ENCODE data around the gene ANO1. TPM values are rescaled to one million over a fixed set of nuclear protein-coding genes. Genes with fewer than 3 reads are reported as not detected.

ANO1 gene
- total and polyA plus RNA-seq, 2 of the 8 experiments (the other 6 are each of a cell fraction or from before 2014, with no cell fraction given): 4.7 to 5.0 TPM

- Histone ChIP-seq H3K14ac (ENCODE audit: insufficient read length) (no peak overlapping the region), H4K5ac (ENCODE audit: insufficient read length, low read depth, low read length) (no peak overlapping the region), H3K56ac (replicated peaks; ENCODE audit: insufficient read length, low read depth, low read length) (no peak overlapping the region), H3K4ac (replicated peaks; ENCODE audit: insufficient read length, low read depth, low read length) (no peak overlapping the region), H3K27ac (ENCODE audit: low read depth, low read length) (no peak overlapping the region), H3K79me2 (ENCODE audit: control insufficient read depth in 1 of 2, insufficient read depth in 2 of 2, low read length in 2 of 2) (no peaks in the 10 kb centered on the region), H3K4me2 (ENCODE audit: insufficient read depth in 1 of 2, low read depth in 2 of 2, low read length in 2 of 2) (no peak overlapping the region), H2AK5ac (ENCODE audit: low read depth, low read length) (no peak overlapping the region), H2BK12ac (ENCODE audit: low read depth, low read length) (no peak overlapping the region), H3K9me3 (ENCODE audit: insufficient read depth in 2 of 2, low read depth in 1 of 2, low read length in 1 of 2) (peaks cover 0 to 5% of the 10 kb centered on the region in 2 experiments; a peak in 1 of 4 replicates), H3K23me2 (ENCODE audit: low read depth, low read length) (peaks cover 13% of the 10 kb centered on the region; the same call in 1 of the 2 replicates), H3K27me3 (replicated peaks in 1 of 4; ENCODE audit: control insufficient read depth in 3 of 4, extremely low read depth in 1 of 4, insufficient read depth in 3 of 4, low read length in 3 of 4) (peaks cover 0 to 2% (median 0%) of the 10 kb centered on the region in 4 experiments; a peak in 2 of 7 replicates), H2BK15ac (ENCODE audit: low read length) (no peak overlapping the region), H4K91ac (replicated peaks; ENCODE audit: insufficient read length, low read length) (no peak overlapping the region), H2BK20ac (ENCODE audit: low read length) (no peak overlapping the region), H3K18ac (ENCODE audit: extremely low read depth, low read length) (no peak overlapping the region), H3K9ac (replicated peaks in 1 of 4; ENCODE audit: extremely low read depth in 1 of 4, low read depth in 3 of 4, low read length in 3 of 4) (no peak overlapping the region), H3K79me1 (ENCODE audit: low read depth, low read length) (no peaks in the 10 kb centered on the region), H3K23ac (ENCODE audit: insufficient read length) (no peak overlapping the region), H3K4me3 (ENCODE audit: extremely low read depth in 1 of 4, insufficient read depth in 2 of 4, low read depth in 3 of 4, low read length in 4 of 4) (no peak overlapping the region), H4K8ac (ENCODE audit: extremely low read depth, insufficient read depth, low read length) (no peak overlapping the region), H3K4me1 (replicated peaks in 1 of 4; ENCODE audit: control insufficient read depth in 3 of 4, insufficient read depth in 4 of 4, low read length in 3 of 4) (peaks cover 0 to 5% (median 2%) of the 10 kb centered on the region in 4 experiments; a peak in 2 of 7 replicates), H3K36me3 (ENCODE audit: control insufficient read depth in 2 of 4, insufficient read depth in 4 of 4, low read length in 3 of 4) (no peaks in the 10 kb centered on the region; a peak in 1 of 8 replicates), H4K20me1 (replicated peaks in 1 of 2; ENCODE audit: control insufficient read depth in 1 of 2, insufficient read depth in 2 of 2, low read length in 2 of 2) (peaks cover 0 to 8% of the 10 kb centered on the region in 2 experiments), H2BK5ac (ENCODE audit: low read depth, low read length) (no peak overlapping the region), H2AFZ (ENCODE audit: low read length) (peak overlapping the region; percentile 38; the same call in 1 of the 2 replicates), H2BK120ac (replicated peaks; ENCODE audit: low read depth, low read length) (no peak overlapping the region)
- ChIA-PET CTCF (ENCODE audit: partially characterized antibody) (interaction anchor here (0.8 to 5.1 kb wide), 12 partner anchors 8 to 167 kb away, joined by 3 to 37 read pairs (median 3); no protein-coding TSS in a partner anchor), POLR2A (ENCODE audit: partially characterized antibody) (no interaction called here)
- TF ChIP-seq SP4 (IDR thresholded peaks at IDR 0.05; ENCODE audit: low read length): no peak
- TF ChIP-seq HDAC2 (IDR thresholded peaks at IDR 0.05; ENCODE audit: borderline replicate concordance in 1 of 2, low read depth in 2 of 2, low read length in 2 of 2): no peak
- TF ChIP-seq GTF2F1 (IDR thresholded peaks at IDR 0.05; ENCODE audit: borderline replicate concordance, low read depth, low read length): no peak
- no peak for TF ChIP-seq POLR2AphosphoS5 (IDR thresholded peaks at IDR 0.05; ENCODE audit: low read depth, low read length)
- no peak for TF ChIP-seq CTBP2 (IDR thresholded peaks at IDR 0.05; ENCODE audit: borderline replicate concordance, insufficient read depth, insufficient read length, low read length)
- no peak for TF ChIP-seq NANOG (IDR thresholded peaks at IDR 0.05; ENCODE audit: insufficient read depth, low read depth, low read length, poor library complexity, severe bottlenecking)
- TF ChIP-seq MAX (IDR thresholded peaks at IDR 0.05): no peak
- no peak for TF ChIP-seq GABPA (IDR thresholded peaks at IDR 0.05; ENCODE audit: borderline replicate concordance, insufficient read depth, low read length)
- TF ChIP-seq TCF12 (IDR thresholded peaks at IDR 0.05; ENCODE audit: low read depth, low read length): no peak
- TF ChIP-seq TEAD4 (IDR thresholded peaks at IDR 0.05; ENCODE audit: low read depth, low read length): no peak
- TF ChIP-seq HDAC6 (IDR thresholded peaks at IDR 0.05; ENCODE audit: low read depth, low read length): no peak
- TF ChIP-seq SP1 (IDR thresholded peaks at IDR 0.05; ENCODE audit: low read depth, low read length): no peak
- WGBS, 2 experiments (ENCODE audit: extremely low coverage in 1 of 2, insufficient coverage in 1 of 2, insufficient read length in 1 of 2, insufficient replicate concordance in 2 of 2, low coverage in 1 of 2, low lambda C conversion rate in 2 of 2, missing lambda C conversion rate in 1 of 2): 91% methylated on average over 9 of the region's 9 CpGs; no CpG with 5 or more reads in 1 of the 2 experiments
- FAIRE-seq: no peak
- DNase-seq (ENCODE audit: low read depth in 1 of 2, low spot score in 2 of 2): no peak
Measured at GRCh38 chr11:70029861-70030380, 48.2 kb upstream of the ANO1 start.
